Neural crest cell (in vitro differentiated cells): Measurements from ENCODE around the gene ARHGDIB. TPM values are rescaled to one million over a fixed set of nuclear protein-coding genes. Genes with fewer than 3 reads are reported as not detected.

ENCODE experiments used
- total RNA-seq: library from RNA; stranded (reverse); gene quantifications from 2 replicates; pipeline ENCODE4 v1.2.1, GENCODE V29; 2021

The ARHGDIB gene
- total RNA-seq, 1 donor from 2014 or later = 1.5 TPM

Other genes starting within 250 kb of the ARHGDIB start
- 101 and 109 TPM in 2 replicates for gene WBP11, start 158.1 kb downstream of the ARHGDIB start, total RNA-seq
- gene C12orf60, start 157.9 kb downstream of the ARHGDIB start, total RNA-seq = 2.5 and 2.9 TPM in 2 replicates
- gene SMCO3, start 147.4 kb downstream of the ARHGDIB start, total RNA-seq = not detected in 2 replicates
- not detected in 2 replicates for gene ART4, start 118.1 kb downstream of the ARHGDIB start, total RNA-seq
- not detected in 2 replicates for gene MGP, start 75.7 kb downstream of the ARHGDIB start, total RNA-seq
- gene ERP27, start 23.1 kb downstream of the ARHGDIB start, total RNA-seq = not detected in 2 replicates
- gene PDE6H, start 11.4 kb upstream of the ARHGDIB start, total RNA-seq = not detected in 2 replicates